ENCODE data around the gene C16orf95. TPM values are rescaled to one million over a fixed set of nuclear protein-coding genes. Genes with fewer than 3 reads are reported as not detected.

C16orf95 gene
- total and polyA plus RNA-seq, 8 donors: 1.1 to 4.7 (median 2.9) TPM

DNA sequence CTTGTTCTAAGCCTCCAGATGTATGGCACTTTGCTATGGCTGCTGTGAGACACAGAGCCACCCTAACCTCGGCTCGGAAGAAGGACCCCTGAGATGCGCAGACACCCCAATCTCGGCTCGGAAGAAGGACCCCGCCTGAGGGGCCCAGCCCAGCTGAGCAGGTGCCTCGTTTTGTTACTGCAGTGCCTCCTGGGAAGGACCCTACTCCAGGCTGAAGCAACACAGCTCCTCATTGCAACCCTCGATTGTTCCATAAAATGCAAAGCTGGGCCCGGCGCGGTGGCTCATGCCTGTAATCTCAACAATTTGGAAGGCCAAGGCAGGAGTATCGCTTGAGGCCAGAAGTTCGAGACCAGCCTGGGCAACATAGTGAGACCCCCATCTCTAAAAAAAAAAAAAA, 61.3 kb downstream of the C16orf95 start:
- Histone ChIP-seq H3K9me3 (no peaks in the 10 kb centered on the region), H3K4me3 (no peak overlapping the region), H3K27ac (no peak overlapping the region), H3K4me1 (no peaks in the 10 kb centered on the region), H3K27me3 (no peaks in the 10 kb centered on the region), H3K36me3 (no peaks in the 10 kb centered on the region)
- FAIRE-seq (no peak), DNase-seq (peak in 1 of 6 donors; percentile 41), ATAC-seq (no peak)
- TF ChIP-seq, protein P1, sequence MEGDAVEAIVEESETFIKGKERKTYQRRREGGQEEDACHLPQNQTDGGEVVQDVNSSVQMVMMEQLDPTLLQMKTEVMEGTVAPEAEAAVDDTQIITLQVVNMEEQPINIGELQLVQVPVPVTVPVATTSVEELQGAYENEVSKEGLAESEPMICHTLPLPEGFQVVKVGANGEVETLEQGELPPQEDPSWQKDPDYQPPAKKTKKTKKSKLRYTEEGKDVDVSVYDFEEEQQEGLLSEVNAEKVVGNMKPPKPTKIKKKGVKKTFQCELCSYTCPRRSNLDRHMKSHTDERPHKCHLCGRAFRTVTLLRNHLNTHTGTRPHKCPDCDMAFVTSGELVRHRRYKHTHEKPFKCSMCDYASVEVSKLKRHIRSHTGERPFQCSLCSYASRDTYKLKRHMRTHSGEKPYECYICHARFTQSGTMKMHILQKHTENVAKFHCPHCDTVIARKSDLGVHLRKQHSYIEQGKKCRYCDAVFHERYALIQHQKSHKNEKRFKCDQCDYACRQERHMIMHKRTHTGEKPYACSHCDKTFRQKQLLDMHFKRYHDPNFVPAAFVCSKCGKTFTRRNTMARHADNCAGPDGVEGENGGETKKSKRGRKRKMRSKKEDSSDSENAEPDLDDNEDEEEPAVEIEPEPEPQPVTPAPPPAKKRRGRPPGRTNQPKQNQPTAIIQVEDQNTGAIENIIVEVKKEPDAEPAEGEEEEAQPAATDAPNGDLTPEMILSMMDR (IDR thresholded peaks at IDR 0.05): no peak
- 84 to 88% methylated on average over 13 of the region's 13 CpGs for whole genome bisulfite sequencing, 2 donors
- intact Hi-C loops (cut with DNase I): no loop called here

DNA sequence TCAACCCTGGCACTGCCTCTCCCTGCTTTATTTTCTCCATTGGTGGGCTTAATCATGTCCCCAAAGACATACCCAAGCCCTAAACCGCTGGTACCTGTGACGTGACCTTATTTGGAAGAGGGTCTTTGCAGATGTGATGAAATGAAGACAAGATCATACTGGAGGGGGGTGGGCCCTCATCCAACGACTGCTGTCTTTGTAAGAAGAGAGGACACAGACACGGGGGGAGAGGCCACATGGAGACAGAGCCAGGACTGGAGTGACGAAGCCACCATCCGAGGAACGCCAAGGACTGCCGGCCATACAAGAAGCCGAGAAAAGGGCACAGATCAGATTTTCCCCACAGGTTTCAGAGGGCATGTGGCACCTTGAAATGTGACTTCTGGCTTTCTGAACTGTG, 62.5 kb downstream of the C16orf95 start:
- no peak for ATAC-seq
- no peak for DNase-seq

DNA sequence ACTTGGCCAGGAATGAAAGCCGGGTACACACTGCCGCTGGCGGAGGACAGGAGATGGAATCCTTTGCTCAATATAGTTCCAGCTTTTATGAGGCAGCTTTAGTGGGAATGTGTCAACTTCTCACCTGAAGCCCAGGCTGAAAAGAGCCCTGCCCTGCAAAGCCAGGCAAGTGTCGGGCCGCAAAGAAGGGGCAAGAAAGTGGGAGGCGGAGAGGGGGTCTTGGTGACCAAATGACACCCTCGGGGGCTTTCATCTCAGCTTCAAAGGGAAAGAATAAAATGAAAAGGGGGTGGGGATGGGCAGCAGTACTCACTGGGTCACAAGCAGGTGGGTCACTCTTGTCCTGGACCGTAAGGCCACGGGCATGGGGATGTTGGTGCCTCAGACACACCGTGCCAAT, 62.9 kb downstream of the C16orf95 start:
- no peaks in the 10 kb centered on the region for H3K36me3 ChIP-seq
- no peak overlapping the region for H3K27ac ChIP-seq
- no peaks in the 10 kb centered on the region for H3K27me3 ChIP-seq
- no peak overlapping the region for H3K4me3 ChIP-seq
- FAIRE-seq (no peak), ATAC-seq (no peak), DNase-seq (no peak)
- intact Hi-C loops (cut with DNase I): no loop called here
- H3K9me3 ChIP-seq: no peaks in the 10 kb centered on the region
- TF ChIP-seq, protein P1 (IDR thresholded peaks at IDR 0.05): no peak
- WGBS, 2 donors: 80 to 87% methylated on average over 10 of the region's 10 CpGs
- no peaks in the 10 kb centered on the region for H3K4me1 ChIP-seq

More for the DNA sequence above, 62.5 kb downstream of the C16orf95 start:
- H3K27me3 ChIP-seq: no peaks in the 10 kb centered on the region
- H3K36me3 ChIP-seq: no peaks in the 10 kb centered on the region
- FAIRE-seq: no peak
- intact Hi-C loops (cut with DNase I): no loop called here
- H3K9me3 ChIP-seq: no peaks in the 10 kb centered on the region
- no peaks in the 10 kb centered on the region for H3K4me1 ChIP-seq
- H3K4me3 ChIP-seq: no peak overlapping the region
- H3K27ac ChIP-seq: no peak overlapping the region
- TF ChIP-seq, protein P1 (IDR thresholded peaks at IDR 0.05): no peak
- WGBS, 2 donors: 87 to 91% methylated on average over 9 of the region's 9 CpGs

DNA sequence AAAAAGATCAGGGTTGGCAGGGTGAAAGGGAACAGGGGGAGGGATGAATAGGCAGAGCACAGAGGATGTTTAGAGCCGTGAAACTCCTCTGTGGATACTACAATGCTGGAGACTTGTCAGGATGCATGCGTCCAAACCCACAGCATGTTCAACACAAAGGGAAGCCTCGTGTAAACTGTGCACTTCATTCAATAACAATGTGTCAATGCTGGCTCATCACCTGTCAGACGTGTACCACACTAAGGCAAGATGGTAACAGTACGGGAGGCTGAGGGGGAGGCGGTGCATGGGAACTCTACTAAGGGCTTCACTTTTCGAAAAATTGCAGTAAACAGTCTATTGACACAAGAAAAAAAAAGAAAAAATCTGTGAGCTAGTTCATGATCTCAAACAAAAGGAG, 63.7 kb downstream of the C16orf95 start:
- DNase-seq (no peak), ATAC-seq (no peak), FAIRE-seq (no peak)
- WGBS, 2 donors: 53 to 54% methylated on average over 7 of the region's 7 CpGs
- no peaks in the 10 kb centered on the region for H3K9me3 ChIP-seq
- H3K27me3 ChIP-seq: no peaks in the 10 kb centered on the region
- TF ChIP-seq, protein P1 (IDR thresholded peaks at IDR 0.05): no peak
- no peaks in the 10 kb centered on the region for H3K4me1 ChIP-seq
- H3K4me3 ChIP-seq: no peak overlapping the region
- H3K36me3 ChIP-seq: no peaks in the 10 kb centered on the region
- intact Hi-C loops (cut with DNase I): no loop called here
- H3K27ac ChIP-seq: no peak overlapping the region

Other genes with a start within 250 kb of the C16orf95 start
- 10 to 100 TPM; 18.8 to 37.3 (median 24.9) TPM for gene FBXO31, start 66.4 kb upstream of the C16orf95 start, total RNA-seq
- gene FBXO31, start 66.4 kb upstream of the C16orf95 start, polyA plus RNA-seq: 10 to 100 TPM; 20.9 to 31.2 TPM
- 10 to 100 TPM; 13.9 to 29.4 (median 19.6) TPM for gene MAP1LC3B, start 74.9 kb upstream of the C16orf95 start, total RNA-seq
- gene MAP1LC3B, start 74.9 kb upstream of the C16orf95 start, polyA plus RNA-seq: 10 to 100 TPM; 20.9 to 35.1 TPM
- gene ZCCHC14, start 175.6 kb upstream of the C16orf95 start, total RNA-seq: 10 to 100 TPM; 12.1 to 20.0 (median 13.1) TPM
- gene ZCCHC14, start 175.6 kb upstream of the C16orf95 start, polyA plus RNA-seq: 10 to 100 TPM; 10.7 to 11.2 TPM

Measured in pancreas (tissue), 10 donors.